NCI-H2029 treated with DMSO at 0.1 percent for 48 hours (cell line): ENCODE results near the gene ZCRB1.

Experiments
- DNase-seq: peaks from one replicate; lab custom pipeline; 2025; lab: John Stamatoyannopoulos, UW

Gene ZCRB1

GRCh38 chr12:42278128-42278510, 47.8 kb downstream of the ZCRB1 start:
- no peak for DNase-seq

DNA sequence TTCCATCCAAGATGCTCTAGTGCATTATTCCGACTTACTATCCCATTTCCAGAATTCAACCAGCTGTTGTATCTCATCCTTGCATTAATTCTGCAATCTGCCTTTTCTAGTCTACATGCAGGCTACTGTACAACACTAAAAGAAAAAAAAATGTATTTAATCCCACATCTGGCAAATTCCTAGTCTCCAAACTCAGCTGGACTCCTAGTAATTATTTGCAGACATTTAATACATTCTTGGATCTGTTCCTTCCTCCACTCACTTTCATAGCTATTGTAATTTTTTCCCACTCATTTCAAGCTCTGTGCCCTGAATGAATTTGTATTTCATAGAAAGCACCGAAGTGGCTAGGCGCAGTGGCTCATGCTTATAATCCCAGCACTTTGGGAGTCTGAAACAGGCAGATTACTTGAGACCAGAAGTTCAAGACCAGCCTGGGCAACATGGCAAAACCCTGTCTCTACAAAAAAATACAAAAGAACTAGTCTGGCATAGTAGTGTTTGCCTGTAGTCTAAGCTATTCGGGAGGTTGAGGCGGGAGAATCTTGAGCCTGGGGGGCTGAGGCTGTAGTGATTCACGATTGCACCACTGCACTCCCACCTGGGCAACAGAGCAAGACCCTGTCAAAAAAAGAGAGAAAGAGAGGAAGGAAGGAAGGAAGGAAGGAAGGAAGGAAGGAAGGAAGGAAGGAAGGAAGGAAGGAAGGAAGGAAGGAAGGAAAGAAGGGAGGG, 48.3 kb downstream of the ZCRB1 start:
- no peak for DNase-seq

DNA sequence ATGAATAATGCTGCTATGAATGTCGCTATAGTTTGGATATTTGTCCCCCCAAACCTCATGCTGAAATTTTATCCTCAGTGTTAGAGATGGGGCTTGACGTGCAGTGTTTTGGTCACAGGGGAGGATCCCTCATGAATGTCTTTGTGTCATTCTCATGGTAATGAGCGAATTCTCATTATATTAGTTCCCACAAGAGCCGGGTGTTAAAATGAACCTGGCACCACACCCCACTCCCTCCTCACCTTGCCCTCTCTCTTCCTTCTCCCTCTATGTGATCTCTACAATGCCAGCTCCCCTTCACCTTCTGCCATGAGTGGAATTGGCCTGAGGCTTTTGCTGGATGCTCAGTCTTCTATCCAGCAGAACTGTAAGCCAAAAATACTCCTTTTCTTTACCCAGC, 50.4 kb downstream of the ZCRB1 start:
- no peak for DNase-seq

DNA sequence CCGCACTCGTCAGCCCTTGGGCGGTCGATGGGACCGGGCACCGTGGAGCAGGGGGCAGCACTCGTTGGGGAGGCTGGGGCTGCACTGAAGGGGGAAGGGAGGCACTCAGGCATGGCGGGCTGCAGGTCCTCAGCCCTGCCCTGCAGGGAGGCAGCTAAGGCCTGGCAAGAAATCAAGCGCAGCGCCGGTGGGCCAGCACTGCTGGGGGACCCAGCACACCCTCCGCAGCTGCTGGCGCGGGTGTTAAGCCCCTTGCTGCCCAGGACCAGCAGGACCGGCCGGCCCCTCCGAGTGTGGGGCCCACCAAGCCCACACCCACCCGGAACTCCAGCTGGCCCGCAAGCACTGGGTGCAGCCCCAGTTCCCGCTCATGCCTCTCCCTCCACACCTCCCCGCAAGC, 52.2 kb downstream of the ZCRB1 start:
- DNase-seq = no peak

DNA sequence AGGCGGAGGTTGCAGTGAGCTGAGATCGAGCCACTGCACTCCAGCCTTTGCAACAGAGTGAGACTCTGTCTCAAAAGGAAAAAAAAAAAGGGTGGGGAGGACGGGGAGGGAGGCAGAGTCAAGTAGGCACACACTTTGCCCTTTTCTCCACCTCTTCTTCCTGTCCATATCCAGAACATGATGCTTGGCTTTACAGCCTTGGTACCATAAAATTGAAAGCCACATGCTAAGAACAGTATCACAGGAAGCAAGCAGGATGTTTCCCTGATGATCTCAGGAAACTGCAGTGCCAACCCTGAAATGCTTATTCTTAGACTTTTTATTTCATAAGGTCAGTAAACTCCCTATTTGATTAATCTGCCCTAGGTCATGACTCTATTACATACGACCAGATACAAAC, 55.3 kb downstream of the ZCRB1 start:
- no peak for DNase-seq

DNA sequence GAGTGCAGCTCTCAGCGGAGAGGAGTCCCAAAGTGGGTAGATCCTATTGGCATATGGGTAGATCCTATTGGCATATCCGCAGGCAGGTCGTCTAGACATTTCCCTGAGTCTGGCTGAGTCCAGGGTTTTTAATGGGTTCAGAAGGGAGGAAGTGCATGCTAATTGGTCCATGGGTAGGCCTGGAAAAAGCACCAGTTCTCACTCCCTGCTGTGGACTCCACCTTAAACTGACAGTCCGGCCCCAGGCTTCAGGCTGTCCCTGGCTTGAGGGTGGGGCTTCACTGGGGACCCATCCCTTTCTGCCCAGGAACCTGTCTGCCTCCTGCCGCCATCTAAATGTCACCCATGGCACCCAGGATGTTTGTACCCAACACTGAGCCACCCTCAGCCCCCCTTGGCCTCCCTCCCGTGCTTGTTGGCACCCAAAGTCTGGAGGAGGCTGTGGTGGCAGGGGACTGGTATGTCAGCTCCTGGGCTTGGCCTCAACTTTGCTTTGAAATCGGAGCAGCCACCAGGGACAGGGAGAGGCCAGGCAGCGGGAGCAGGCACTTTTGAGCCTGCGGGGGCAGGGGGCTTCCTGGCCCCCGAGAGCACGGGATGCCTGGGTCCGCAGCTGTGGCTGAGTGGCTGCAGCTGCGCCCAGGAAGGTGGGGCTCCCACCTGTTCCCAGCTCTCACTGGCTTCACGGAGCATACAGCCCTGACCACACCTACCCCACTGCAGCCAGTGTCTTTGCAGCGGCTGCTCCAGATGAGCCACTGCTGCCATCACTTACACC, 58.3 kb downstream of the ZCRB1 start:
- no peak for DNase-seq

- DNase-seq = no peak
Measured at GRCh38 chr12:42266579-42267230, 59.2 kb downstream of the ZCRB1 start.

- no peak for DNase-seq
Measured at GRCh38 chr12:42262271-42262670, 63.6 kb downstream of the ZCRB1 start.
